Activated CD8-positive, alpha-beta memory T cell treated with anti-CD3 and anti-CD28 coated beads, Interleukin-2, amount 50 U/mL, for 24 hours (primary cell): ENCODE data around the gene CCDC152.
"Not testable (repeated sequence)": the region's sequence is repeated elsewhere in the genome, so short reads cannot be mapped to it uniquely, and the experiment has no call there.

Experiments
- DNase-seq: peaks from one replicate; pipeline ENCODE4 v3.0.0-alpha.2; 2020; ENCODE audit errors: extremely low read depth

CCDC152 gene

DNA sequence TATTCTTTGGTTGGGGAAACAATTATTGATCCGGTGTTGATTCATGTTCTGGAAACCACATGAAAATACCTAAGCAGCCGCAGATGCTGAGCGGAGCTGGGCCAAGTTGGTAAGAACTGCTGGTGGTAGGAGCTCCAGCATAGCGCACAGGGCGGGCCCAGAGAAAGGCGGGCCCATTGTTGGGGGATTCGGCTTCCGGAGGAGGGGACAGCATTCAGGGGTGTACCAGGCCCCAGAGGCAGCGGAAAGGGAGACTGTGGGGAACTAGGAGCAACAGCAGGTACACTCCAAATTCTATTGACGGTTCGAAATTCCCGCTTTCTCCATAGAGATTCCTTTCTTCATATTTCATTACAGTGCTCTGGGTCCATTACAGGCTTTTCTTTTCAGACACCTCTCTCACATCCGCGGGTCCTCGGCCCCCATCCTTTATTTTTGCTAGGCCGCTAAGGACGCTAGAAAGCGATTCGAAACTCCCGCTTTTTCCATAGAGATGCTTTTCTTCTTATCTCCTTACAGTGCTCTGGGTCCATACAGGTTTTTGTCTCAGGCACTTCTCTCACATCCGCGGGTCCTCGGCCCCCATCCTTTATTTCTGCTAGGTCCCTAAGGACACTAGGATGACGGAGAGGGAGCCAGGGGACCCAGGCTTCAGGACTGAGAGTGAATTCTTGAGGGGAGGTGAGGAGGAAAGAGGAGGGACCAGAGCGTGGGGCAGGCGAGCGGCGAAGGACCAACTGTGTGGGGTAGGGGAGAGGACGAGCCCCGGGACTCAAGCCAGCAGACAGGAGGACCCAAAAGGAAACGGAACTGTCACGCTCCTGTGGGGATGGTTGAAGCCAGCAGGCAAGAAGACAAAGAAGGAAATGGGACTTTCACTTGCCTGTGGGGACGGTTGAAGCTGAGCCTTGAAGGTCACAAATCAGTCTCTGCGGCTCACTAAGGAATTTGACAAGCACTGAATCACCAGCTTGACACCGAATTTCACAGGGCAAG, at the start of gene CCDC152:
TSS of gene CCDC152 (plus strand) at position 213 of the 996 bp plus-strand sequence. CDS start 2,304 bp downstream, outside the sequence.
- peak; percentile 13 for DNase-seq

DNA sequence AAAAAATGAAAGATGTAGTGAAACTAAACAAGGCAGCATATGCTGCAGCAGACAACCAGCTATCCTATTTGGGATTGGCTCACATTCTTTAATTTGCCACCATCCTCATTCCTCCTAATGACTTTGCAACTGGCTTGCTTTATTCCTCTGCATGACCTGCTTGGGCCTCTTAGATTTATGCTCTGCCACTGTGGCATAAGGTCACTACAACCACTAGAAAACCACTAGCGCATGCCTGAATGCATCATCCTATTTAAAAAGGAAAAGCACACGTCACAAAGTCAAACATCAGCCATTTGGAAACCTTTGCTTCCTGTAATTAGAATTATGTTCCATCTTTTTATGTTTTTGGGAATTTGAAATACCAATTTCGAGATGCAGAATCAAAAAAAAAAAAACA, 40.8 kb upstream of the CCDC152 start:
- DNase-seq, result no peak

DNA sequence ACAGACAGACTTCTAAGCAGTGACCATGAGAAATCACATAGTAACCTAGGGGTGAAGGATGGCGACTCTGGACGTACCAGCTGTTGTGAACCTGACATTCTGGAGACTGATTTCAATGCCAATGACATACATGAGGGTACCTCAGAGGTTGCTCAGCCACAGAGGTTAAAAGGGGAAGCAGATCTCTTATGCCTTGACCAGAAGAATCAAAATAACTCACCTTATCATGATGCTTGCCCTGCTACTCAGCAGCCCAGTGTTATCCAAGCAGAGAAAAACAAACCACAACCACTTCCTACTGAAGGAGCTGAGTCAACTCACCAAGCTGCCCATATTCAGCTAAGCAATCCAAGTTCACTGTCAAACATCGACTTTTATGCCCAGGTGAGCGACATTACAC, 38.0 kb upstream of the CCDC152 start:
- DNase-seq, result no peak

- no peak for DNase-seq
Observed at GRCh38 chr5:42719034-42719433, 37.6 kb upstream of the CCDC152 start.

- DNase-seq, result no peak
Observed at GRCh38 chr5:42720251-42720650, 36.4 kb upstream of the CCDC152 start.

DNA sequence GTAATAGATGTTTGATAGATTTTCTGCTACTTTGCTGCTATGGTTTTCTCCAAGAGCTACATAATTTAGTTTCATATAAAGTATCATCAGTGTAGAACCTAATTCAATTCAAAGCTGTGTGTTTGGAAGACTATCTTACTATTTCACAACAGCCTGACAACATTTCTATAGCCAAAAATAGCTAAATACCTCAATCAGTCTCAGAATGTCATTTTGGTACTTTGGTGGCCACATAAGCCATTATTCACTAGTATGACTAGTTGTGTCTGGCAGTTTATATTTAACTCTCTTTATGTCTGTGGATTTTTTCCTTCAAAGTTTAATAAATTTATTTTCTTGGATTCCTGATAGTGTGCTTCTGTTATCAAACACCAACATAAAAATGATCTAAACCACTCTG, 35.1 kb upstream of the CCDC152 start:
- DNase-seq, result no peak

DNA sequence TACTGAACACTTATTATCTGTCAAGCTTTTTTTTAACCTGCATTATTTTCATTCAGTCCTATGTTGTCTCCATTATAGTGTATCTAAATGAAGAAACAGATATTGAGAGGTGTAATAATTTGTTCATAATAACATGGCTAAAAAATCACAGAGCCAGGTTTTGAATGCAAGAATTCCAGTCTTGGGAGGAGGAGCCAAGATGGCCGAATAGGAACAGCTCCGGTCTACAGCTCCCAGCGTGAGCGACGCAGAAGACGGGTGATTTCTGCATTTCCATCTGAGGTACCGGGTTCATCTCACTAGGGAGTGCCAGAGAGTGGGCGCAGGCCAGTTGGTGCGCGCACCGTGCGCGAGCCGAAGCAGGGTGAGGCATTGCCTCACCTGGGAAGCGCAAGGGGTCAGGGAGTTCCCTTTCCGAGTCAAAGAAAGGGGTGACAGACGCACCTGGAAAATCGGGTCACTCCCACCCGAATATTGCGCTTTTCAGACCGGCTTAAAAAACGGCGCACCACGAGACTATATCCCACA, 22.0 kb upstream of the CCDC152 start:
- DNase-seq, result not testable (repeated sequence)

- no peak for DNase-seq
Observed at GRCh38 chr5:42740920-42741319, 15.7 kb upstream of the CCDC152 start.

GRCh38 chr5:42745426-42745825, 11.2 kb upstream of the CCDC152 start:
- DNase-seq, result no peak

DNA sequence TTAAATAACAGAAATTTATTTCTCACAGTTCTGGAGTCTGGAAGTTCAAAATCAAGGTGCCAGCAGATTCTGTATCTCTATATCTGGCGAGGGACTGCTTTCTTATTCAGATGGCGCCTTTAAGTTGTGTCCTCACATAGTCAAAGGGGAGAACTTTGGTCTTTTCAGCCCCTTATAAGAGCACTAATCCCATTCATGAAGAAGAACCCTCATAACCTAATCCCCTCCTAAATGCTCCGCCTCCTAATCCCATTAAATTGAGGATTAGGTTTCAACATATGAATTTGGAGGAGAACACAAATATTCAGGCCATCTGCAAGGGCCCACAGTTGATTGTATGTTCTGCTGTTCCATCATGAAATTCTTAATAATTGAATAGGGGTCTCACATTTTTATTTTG, 10.8 kb upstream of the CCDC152 start:
- DNase-seq, result no peak

- DNase-seq, result no peak
Observed at GRCh38 chr5:42749020-42749419, 7.6 kb upstream of the CCDC152 start.

GRCh38 chr5:42750507-42750906, 6.1 kb upstream of the CCDC152 start:
- no peak for DNase-seq

DNA sequence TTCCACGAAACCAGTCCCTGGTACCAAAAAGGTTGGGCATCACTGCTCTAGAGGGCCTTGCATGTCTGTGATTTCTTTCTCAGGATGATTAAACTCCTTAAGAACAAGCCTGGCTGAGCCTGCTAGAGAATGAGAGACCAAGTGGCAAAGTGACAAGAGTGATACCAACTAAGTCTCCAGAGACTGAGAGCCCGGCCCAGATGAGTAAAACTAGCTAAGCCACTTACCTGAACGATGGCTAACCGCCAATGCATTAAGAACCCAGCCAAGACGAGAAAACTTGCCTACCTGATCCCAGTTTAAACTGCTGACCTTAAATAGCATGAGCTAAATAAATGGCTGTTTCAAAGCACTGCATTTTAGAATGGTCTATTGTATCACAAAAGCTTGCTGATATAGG, 5.6 kb upstream of the CCDC152 start:
- DNase-seq, result no peak

DNA sequence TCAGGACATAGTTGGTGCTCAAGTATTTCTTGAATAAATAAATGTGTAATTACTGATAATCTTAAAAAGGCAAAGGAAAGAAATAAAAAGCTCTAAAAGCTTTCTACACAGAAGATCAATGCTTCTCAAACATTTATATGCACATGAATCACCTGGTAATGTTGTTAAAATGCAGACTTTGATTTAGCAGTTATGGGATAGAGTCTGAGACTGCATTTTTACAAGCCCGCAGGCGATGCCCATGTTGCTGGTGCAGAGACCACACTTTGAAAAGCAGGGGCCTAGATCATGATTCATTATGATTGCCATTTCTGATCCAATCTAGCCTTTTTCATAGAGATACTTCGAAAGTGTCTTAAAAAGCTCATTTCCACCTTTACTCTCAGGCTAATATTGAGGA, 3.5 kb upstream of the CCDC152 start:
- no peak for DNase-seq

- DNase-seq, result no peak
Observed at GRCh38 chr5:42759456-42759855, 2.8 kb downstream of the CCDC152 start.

DNA sequence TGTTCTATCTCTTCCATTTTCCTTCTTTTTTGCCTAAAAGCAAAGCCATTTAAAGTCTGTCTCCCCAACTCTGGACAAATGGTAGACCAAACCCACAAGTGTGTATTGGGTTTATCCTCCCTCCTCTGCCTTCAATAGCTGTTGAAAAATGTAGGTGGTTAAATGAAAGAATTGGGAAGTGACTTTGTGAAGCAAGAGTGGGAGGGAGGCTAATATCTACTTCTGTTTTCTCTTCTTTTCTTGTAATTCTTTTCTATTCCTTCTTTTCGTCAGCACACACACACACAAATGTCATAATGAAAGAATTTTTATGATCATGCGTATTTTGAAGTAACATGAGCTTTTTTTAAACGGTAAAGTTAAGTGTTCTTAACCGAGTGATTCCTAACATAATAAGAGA, 3.8 kb downstream of the CCDC152 start:
- DNase-seq, result no peak

- DNase-seq, result no peak
Observed at GRCh38 chr5:42761791-42762190, 5.2 kb downstream of the CCDC152 start.

GRCh38 chr5:42767491-42768105, 11.0 kb downstream of the CCDC152 start:
- DNase-seq, result no peak

DNA sequence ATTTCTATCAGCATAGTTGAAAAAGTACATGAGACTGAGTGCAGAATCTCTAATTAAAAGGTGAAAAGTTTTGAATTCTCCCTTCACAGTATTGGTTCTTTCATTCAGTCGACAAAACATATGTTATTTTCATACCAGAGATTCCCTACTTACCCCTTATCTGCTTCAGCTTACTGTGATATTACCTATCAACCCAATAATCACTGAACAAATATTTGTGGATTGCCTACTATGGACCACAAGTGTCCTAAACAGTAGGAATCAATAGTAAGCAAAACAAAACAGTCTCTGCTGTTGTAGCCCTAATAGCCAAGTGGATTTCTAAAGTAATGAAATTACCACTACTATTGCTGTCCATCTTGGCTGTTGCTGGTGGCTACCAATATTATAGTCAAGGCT, 11.5 kb downstream of the CCDC152 start:
- DNase-seq, result no peak

DNA sequence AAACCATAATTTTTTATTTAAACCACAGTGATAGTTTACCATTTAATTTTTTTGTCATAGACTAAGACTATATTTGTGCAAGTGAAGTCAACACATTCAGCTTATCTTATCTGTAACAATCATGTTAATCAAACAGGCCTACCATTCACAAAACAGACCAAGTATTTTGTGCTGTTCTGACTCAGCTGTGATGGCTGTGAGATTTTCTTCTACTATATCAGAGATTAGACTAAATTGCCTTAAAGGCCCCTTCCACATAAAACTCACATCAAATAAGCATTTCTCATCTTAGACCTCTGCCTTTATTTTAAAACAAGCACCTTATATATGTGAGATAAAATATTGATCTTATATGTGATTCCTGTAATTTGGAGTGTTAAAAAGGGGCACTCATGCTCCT, 13.4 kb downstream of the CCDC152 start:
- DNase-seq, result no peak

DNA sequence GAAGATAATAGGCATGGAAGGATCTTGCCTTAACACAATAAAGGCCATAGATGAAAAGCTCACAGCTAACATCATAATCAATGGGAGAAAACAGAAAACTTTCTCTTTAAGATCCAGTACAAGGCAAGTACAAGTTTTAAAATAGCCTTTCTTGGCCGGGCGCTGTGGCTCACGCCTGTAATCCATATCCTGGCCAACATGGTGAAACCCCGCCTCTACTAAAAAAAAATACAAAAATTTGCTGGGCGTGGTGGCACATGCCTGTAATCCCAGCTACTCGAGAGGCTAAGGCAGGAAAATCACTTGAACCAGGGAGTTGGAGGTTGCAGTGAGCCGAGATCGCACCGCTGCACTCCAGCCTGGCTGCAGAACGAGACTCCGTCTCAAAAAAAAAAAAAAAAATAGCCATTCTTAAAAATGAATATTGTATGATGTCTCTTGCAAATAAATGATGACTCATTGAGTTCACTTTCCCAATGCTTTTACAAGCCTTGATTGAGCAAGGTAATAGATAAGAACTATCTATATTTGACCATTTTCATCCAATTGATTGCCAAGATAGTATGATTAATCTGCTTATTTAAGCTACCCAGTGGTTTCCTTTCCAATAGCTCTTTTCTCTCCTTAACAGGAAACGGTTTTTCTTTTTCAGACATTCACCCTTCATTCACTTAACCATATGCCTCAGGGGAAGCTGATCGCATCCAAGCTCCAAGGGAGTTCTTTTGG, 15.8 kb downstream of the CCDC152 start:
- no peak for DNase-seq

GRCh38 chr5:42779083-42779482, 22.5 kb downstream of the CCDC152 start:
- no peak for DNase-seq
